GM19035 (cell line): ENCODE data around the gene GLP2R.

Experiments used
- ATAC-seq: cut with Tn5 transposase; IDR thresholded peaks from one replicate; pipeline ENCODE4 v1.9.1; 2021; ENCODE audit not compliant: unreplicated experiment

The GLP2R gene

GRCh38 chr17:9850151-9850550, 24.4 kb downstream of the GLP2R start:
- ATAC-seq = no peak

GRCh38 chr17:9854255-9854654, 28.5 kb downstream of the GLP2R start:
- ATAC-seq = no peak

- no peak for ATAC-seq
These were observed 29.3 kb downstream of the GLP2R start for GRCh38 chr17:9855036-9855435.

- no peak for ATAC-seq
These were observed 34.1 kb downstream of the GLP2R start for GRCh38 chr17:9859781-9860180.

- ATAC-seq = no peak
These were observed 35.1 kb downstream of the GLP2R start for GRCh38 chr17:9860851-9861250.

GRCh38 chr17:9862220-9862619, 36.5 kb downstream of the GLP2R start:
- ATAC-seq = no peak

- ATAC-seq = no peak
These were observed 37.2 kb downstream of the GLP2R start for GRCh38 chr17:9862949-9863348.

- ATAC-seq = no peak
These were observed 39.9 kb downstream of the GLP2R start for GRCh38 chr17:9865586-9865985.

GRCh38 chr17:9868552-9868951, 42.8 kb downstream of the GLP2R start:
- ATAC-seq = no peak

- no peak for ATAC-seq
These were observed 47.1 kb downstream of the GLP2R start for GRCh38 chr17:9872852-9873251.

- no peak for ATAC-seq
These were observed 49.0 kb downstream of the GLP2R start for GRCh38 chr17:9874722-9875121.

- no peak for ATAC-seq
These were observed 49.7 kb downstream of the GLP2R start for GRCh38 chr17:9875441-9875840.

GRCh38 chr17:9878356-9878755, 52.6 kb downstream of the GLP2R start:
- no peak for ATAC-seq

GRCh38 chr17:9878786-9879525, 53.2 kb downstream of the GLP2R start:
- no peak for ATAC-seq

GRCh38 chr17:9880582-9880999, 54.9 kb downstream of the GLP2R start:
- no peak for ATAC-seq

GRCh38 chr17:9883451-9883850, 57.7 kb downstream of the GLP2R start:
- ATAC-seq = no peak

GRCh38 chr17:9886141-9886930, 60.6 kb downstream of the GLP2R start:
- ATAC-seq = no peak

- no peak for ATAC-seq
These were observed 61.8 kb downstream of the GLP2R start for GRCh38 chr17:9887508-9887907.

- ATAC-seq = no peak
These were observed 64.4 kb downstream of the GLP2R start for GRCh38 chr17:9890124-9890523.

GRCh38 chr17:9893411-9894012, 67.8 kb downstream of the GLP2R start:
- ATAC-seq = no peak

- ATAC-seq = no peak
These were observed 68.5 kb downstream of the GLP2R start for GRCh38 chr17:9894231-9894630.

GRCh38 chr17:9895923-9896322, 70.2 kb downstream of the GLP2R start:
- ATAC-seq = no peak
